GM21825 (cell line): Measurements from ENCODE around the gene MCEMP1.
"Not testable (repeated sequence)": the region's sequence is repeated elsewhere in the genome, so short reads cannot be mapped to it uniquely, and the experiment has no call there.

Source experiments
- ATAC-seq: cut with Tn5 transposase; IDR thresholded peaks from one replicate; pipeline ENCODE4 v1.9.1; 2021; ENCODE audit warnings: mild to moderate bottlenecking, moderate library complexity; ENCODE audit not compliant: unreplicated experiment

MCEMP1 gene

GRCh38 chr19:7643629-7644549 lies 33.0 kb upstream of the MCEMP1 start:
- ATAC-seq: not testable (repeated sequence)

GRCh38 chr19:7644550-7644877 lies 32.4 kb upstream of the MCEMP1 start:
- ATAC-seq: no peak

GRCh38 chr19:7645163-7645562 lies 31.7 kb upstream of the MCEMP1 start:
- no peak for ATAC-seq

- no peak for ATAC-seq
Measured at GRCh38 chr19:7645656-7646425, 31.0 kb upstream of the MCEMP1 start.

GRCh38 chr19:7646426-7646700 lies 30.5 kb upstream of the MCEMP1 start:
- ATAC-seq: no peak

- ATAC-seq: no peak
Measured at GRCh38 chr19:7647156-7647555, 29.7 kb upstream of the MCEMP1 start.

GRCh38 chr19:7648265-7649014 lies 28.4 kb upstream of the MCEMP1 start:
- ATAC-seq: no peak

- ATAC-seq: no peak
Measured at GRCh38 chr19:7650148-7650547, 26.7 kb upstream of the MCEMP1 start.

- no peak for ATAC-seq
Measured at GRCh38 chr19:7652061-7652641, 24.7 kb upstream of the MCEMP1 start.

GRCh38 chr19:7654401-7654800 lies 22.5 kb upstream of the MCEMP1 start:
- no peak for ATAC-seq

- ATAC-seq: no peak
Measured at GRCh38 chr19:7655581-7655980, 21.3 kb upstream of the MCEMP1 start.

- ATAC-seq: no peak
Measured at GRCh38 chr19:7657131-7657751, 19.6 kb upstream of the MCEMP1 start.

GRCh38 chr19:7658219-7658686 lies 18.6 kb upstream of the MCEMP1 start:
- ATAC-seq: peak; percentile 70

GRCh38 chr19:7661744-7662538 lies 14.9 kb upstream of the MCEMP1 start:
- ATAC-seq: no peak

GRCh38 chr19:7662657-7663056 lies 14.2 kb upstream of the MCEMP1 start:
- ATAC-seq: no peak

- ATAC-seq: no peak
Measured at GRCh38 chr19:7663706-7664105, 13.2 kb upstream of the MCEMP1 start.

- ATAC-seq: no peak
Measured at GRCh38 chr19:7665076-7665475, 11.8 kb upstream of the MCEMP1 start.

- ATAC-seq: no peak
Measured at GRCh38 chr19:7668842-7669241, 8.0 kb upstream of the MCEMP1 start, which contains the start of gene RETN. RETN (plus strand) TSS chr19:7669049; CDS start chr19:7669327, 278 bp downstream.

GRCh38 chr19:7669641-7670040 lies 7.2 kb upstream of the MCEMP1 start:
- no peak for ATAC-seq
